HL-60 (cell line): ENCODE measurements around the gene DCUN1D3.

ENCODE experiments used
- DNase-seq, 2 experiments: peaks; one replicate each; pipeline ENCODE4 v3.0.0-alpha.2; 2010 to 2020; ENCODE audit warnings: low read depth in 1 of 2, low spot score in 1 of 2
- H3K27ac ChIP-seq: fragments of 250-450 bp; sonication (Bioruptor Pico); replicated peaks from 2 replicates; pipeline ENCODE4 v1.5.1; 2020; ENCODE audit warnings: mild to moderate bottlenecking, moderate library complexity
- H3K27me3 ChIP-seq: fragments of 250-450 bp; sonication (Bioruptor Pico); 2 replicates; pipeline ENCODE4 v1.5.1; 2021; ENCODE audit warnings: mild to moderate bottlenecking, moderate library complexity; ENCODE audit not compliant: insufficient read depth, poor library complexity, severe bottlenecking
- H3K4me3 ChIP-seq: replicated peaks from 2 replicates; pipeline ENCODE4 v1.5.1; 2011; ENCODE audit warnings: mild to moderate bottlenecking, control low read depth, low read length; ENCODE audit not compliant: insufficient read depth
- GABPA ChIP-seq: IDR thresholded peaks from 2 replicates; pipeline ENCODE4 v1.6.1; 2012; ENCODE audit warnings: low read depth
- POLR2AphosphoS5 ChIP-seq: IDR thresholded peaks from 2 replicates; pipeline ENCODE4 v1.6.1; 2012; ENCODE audit warnings: low read depth
- SPI1 ChIP-seq: IDR thresholded peaks from 2 replicates; pipeline ENCODE4 v1.6.1; 2012; ENCODE audit warnings: low read depth, mild to moderate bottlenecking, borderline replicate concordance
- TF ChIP-seq, protein P1 (sequence below): IDR thresholded peaks from 2 replicates; pipeline ENCODE4 v1.6.1; 2012; ENCODE audit warnings: low read depth; ENCODE audit not compliant: insufficient replicate concordance
- TF ChIP-seq, protein P2 (sequence below): IDR thresholded peaks from one replicate; pipeline ENCODE4 v1.5.1; 2011; ENCODE audit warnings: low read length, control low read depth, inconsistent platforms; ENCODE audit not compliant: insufficient read depth

DCUN1D3 gene

DNA sequence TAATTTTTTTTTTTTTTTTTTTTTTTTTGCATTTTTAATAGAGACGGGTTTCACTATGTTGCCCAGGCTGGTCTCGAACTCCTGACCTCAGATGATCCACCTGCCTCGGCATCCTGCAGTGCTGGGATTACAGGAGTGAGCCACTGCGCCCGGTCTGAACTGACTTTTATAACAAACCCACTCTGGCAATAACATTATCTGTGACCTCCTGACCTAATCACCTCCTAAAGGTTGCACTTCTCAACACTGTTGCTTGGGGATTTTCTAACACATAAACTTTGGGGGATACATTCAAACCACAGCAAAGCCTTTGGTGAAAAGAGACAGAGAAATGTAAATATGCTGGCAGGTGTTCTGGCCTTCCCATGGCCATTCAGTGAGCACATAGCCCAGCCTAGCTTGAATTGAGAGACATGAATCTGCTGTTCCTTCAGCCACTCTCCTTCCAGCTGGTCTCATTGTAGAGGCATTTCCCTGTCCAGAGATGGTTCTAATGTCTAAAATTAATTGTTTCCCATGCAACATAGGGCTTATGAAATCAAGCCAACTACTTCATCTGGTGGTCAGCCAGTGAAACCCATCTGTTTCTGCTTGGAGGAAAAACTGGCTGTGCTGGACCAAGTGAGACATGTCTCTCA is 28.7 kb upstream of the DCUN1D3 start:
- H3K27ac ChIP-seq: no peak overlapping the region
- no peak for DNase-seq
- no peak overlapping the region for H3K4me3 ChIP-seq
- no peaks in the 10 kb centered on the region for H3K27me3 ChIP-seq
- no peak for TF ChIP-seq GABPA
- TF ChIP-seq, protein P1, sequence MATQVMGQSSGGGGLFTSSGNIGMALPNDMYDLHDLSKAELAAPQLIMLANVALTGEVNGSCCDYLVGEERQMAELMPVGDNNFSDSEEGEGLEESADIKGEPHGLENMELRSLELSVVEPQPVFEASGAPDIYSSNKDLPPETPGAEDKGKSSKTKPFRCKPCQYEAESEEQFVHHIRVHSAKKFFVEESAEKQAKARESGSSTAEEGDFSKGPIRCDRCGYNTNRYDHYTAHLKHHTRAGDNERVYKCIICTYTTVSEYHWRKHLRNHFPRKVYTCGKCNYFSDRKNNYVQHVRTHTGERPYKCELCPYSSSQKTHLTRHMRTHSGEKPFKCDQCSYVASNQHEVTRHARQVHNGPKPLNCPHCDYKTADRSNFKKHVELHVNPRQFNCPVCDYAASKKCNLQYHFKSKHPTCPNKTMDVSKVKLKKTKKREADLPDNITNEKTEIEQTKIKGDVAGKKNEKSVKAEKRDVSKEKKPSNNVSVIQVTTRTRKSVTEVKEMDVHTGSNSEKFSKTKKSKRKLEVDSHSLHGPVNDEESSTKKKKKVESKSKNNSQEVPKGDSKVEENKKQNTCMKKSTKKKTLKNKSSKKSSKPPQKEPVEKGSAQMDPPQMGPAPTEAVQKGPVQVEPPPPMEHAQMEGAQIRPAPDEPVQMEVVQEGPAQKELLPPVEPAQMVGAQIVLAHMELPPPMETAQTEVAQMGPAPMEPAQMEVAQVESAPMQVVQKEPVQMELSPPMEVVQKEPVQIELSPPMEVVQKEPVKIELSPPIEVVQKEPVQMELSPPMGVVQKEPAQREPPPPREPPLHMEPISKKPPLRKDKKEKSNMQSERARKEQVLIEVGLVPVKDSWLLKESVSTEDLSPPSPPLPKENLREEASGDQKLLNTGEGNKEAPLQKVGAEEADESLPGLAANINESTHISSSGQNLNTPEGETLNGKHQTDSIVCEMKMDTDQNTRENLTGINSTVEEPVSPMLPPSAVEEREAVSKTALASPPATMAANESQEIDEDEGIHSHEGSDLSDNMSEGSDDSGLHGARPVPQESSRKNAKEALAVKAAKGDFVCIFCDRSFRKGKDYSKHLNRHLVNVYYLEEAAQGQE: no peak
- TF ChIP-seq SPI1: no peak
- TF ChIP-seq, protein P2, sequence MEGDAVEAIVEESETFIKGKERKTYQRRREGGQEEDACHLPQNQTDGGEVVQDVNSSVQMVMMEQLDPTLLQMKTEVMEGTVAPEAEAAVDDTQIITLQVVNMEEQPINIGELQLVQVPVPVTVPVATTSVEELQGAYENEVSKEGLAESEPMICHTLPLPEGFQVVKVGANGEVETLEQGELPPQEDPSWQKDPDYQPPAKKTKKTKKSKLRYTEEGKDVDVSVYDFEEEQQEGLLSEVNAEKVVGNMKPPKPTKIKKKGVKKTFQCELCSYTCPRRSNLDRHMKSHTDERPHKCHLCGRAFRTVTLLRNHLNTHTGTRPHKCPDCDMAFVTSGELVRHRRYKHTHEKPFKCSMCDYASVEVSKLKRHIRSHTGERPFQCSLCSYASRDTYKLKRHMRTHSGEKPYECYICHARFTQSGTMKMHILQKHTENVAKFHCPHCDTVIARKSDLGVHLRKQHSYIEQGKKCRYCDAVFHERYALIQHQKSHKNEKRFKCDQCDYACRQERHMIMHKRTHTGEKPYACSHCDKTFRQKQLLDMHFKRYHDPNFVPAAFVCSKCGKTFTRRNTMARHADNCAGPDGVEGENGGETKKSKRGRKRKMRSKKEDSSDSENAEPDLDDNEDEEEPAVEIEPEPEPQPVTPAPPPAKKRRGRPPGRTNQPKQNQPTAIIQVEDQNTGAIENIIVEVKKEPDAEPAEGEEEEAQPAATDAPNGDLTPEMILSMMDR: no peak
- no peak for TF ChIP-seq POLR2AphosphoS5

DNA sequence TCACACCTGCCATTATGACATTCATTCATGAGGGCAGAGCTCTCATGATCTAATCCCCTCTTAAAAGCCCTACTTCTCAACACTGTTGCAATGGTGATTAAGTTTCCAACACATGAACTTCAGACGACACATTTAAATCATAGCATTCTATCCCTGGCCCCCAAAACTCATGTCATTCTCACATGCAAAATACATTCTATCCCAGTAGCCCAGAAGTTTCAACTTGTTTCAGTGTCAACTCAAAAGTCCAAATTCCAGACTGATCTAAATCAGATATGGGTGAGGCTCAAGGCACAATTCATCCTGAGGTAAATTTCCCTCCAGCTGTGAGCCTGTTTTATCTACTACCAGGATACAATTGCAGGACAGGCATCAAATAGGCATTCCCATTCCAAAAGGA is 25.6 kb upstream of the DCUN1D3 start:
- H3K27me3 ChIP-seq: no peaks in the 10 kb centered on the region
- no peak for DNase-seq
- TF ChIP-seq SPI1: no peak
- TF ChIP-seq, protein P2: no peak
- no peak for TF ChIP-seq POLR2AphosphoS5
- TF ChIP-seq GABPA: no peak
- TF ChIP-seq, protein P1: no peak
- no peak overlapping the region for H3K27ac ChIP-seq
- no peak overlapping the region for H3K4me3 ChIP-seq

DNA sequence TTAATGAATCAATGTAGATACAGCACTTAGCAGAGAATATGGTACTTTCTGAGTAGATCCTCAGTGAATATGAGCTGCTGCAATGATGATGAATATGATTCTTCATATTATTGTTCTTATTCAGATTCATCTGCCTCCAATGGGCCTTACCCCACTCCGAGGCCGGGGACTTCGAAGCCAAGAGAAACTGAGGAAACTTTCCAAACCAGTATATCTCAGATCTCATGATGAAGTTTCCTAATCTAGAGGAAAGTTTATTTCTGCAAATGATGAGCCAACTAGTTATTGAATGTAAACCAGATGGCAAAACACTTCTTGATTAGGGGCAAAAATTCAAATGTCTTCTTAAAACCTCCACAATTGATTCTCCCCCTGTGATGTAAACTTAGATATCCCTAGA is 23.7 kb upstream of the DCUN1D3 start:
- Histone ChIP-seq H3K4me3 (no peak overlapping the region), H3K27ac (no peak overlapping the region), H3K27me3 (no peaks in the 10 kb centered on the region)
- TF ChIP-seq, protein P1: no peak
- no peak for TF ChIP-seq SPI1
- TF ChIP-seq GABPA: no peak
- TF ChIP-seq, protein P2: no peak
- no peak for TF ChIP-seq POLR2AphosphoS5
- DNase-seq: no peak
